A673 (cell line): ENCODE measurements around the gene RANGRF. TPM values are rescaled to one million over a fixed set of nuclear protein-coding genes. Genes with fewer than 3 reads are reported as not detected.

ENCODE experiments used
- BruUV-seq: library from RNA; stranded (reverse); fragments of 400-500 nt; replicated peaks from 2 replicates; lab custom pipeline; 2021; lab: Mats Ljungman, UMichigan
- CTCF ChIA-PET: fragments of 300-600 bp; sonication (Branson Sonifier 250); formaldehyde crosslinking; loops from one replicate; lab custom pipeline; 2022; ENCODE audit warnings: antibody characterized with exemption; lab: Charles Lee
- POLR2A ChIA-PET: fragments of 300-600 bp; sonication (Branson Sonifier 250); formaldehyde crosslinking; loops from one replicate; lab custom pipeline; 2022; ENCODE audit warnings: antibody characterized with exemption; ENCODE audit not compliant: low non-redundant PET; lab: Charles Lee
- DNase-seq: peaks from one replicate; pipeline ENCODE4 v3.0.0-alpha.2; 2015; ENCODE audit warnings: low spot score
- H3K27ac ChIP-seq: fragments of 200-600 bp; sonication (generic); 2 replicates; pipeline ENCODE4 v1.5.1; 2016; ENCODE audit warnings: mixed run types, low read depth, mild to moderate bottlenecking, mixed read lengths, antibody characterized with exemption, low read length; ENCODE audit not compliant: poor library complexity, severe bottlenecking
- H3K27me3 ChIP-seq: fragments of 200-600 bp; sonication (generic); replicated peaks from 2 replicates; pipeline ENCODE4 v1.6.1; 2017; ENCODE audit warnings: mixed run types, low read depth, mild to moderate bottlenecking, mixed read lengths, antibody characterized with exemption, low read length; ENCODE audit not compliant: insufficient read depth, poor library complexity
- H3K36me3 ChIP-seq: fragments of 200-600 bp; sonication (generic); 2 replicates; pipeline ENCODE4 v1.6.1; 2016; ENCODE audit warnings: mixed run types, mild to moderate bottlenecking, mixed read lengths, antibody characterized with exemption, low read length; ENCODE audit not compliant: insufficient read depth, poor library complexity, severe bottlenecking
- H3K4me1 ChIP-seq: fragments of 200-600 bp; sonication (generic); 2 replicates; pipeline ENCODE4 v1.6.1; 2017; ENCODE audit warnings: mixed run types, mild to moderate bottlenecking, mixed read lengths, antibody characterized with exemption, low read length; ENCODE audit not compliant: insufficient read depth, poor library complexity, severe bottlenecking
- H3K4me3 ChIP-seq: fragments of 200-600 bp; sonication (generic); 2 replicates; pipeline ENCODE4 v1.5.1; 2016; ENCODE audit warnings: low read depth, mixed run types, mild to moderate bottlenecking, mixed read lengths, low read length; ENCODE audit not compliant: poor library complexity, severe bottlenecking
- H3K9me3 ChIP-seq: fragments of 200-600 bp; sonication (generic); 2 replicates; pipeline ENCODE4 v1.6.1; 2016; ENCODE audit warnings: mixed run types, low read depth, mild to moderate bottlenecking, mixed read lengths, antibody characterized with exemption, low read length; ENCODE audit not compliant: poor library complexity, severe bottlenecking
- EZH2 ChIP-seq: fragments of 200-600 bp; sonication (generic); IDR thresholded peaks from 2 replicates; pipeline ENCODE4 v1.6.1; 2017; ENCODE audit warnings: borderline replicate concordance, low read depth, mild to moderate bottlenecking, mixed read lengths, antibody characterized with exemption, low read length; ENCODE audit not compliant: poor library complexity, severe bottlenecking
- intact Hi-C: fragments of 100-400 bp; cut with micrococcal nuclease; formaldehyde crosslinking; loops from one replicate; pipeline ENCODE4 v1.10.0; 2022; ENCODE audit not compliant: unreplicated experiment
- total RNA-seq: library from RNA; stranded (reverse); gene quantifications from 2 replicates; pipeline ENCODE4 v1.2.3, GENCODE V29; 2021
- TF ChIP-seq, protein P1 (sequence below): fragments of 300-800, 200-600 bp; sonication (generic); conservative IDR thresholded peaks from 2 replicates; pipeline ENCODE4 v1.5.1; 2017; ENCODE audit warnings: low read depth, mild to moderate bottlenecking, antibody characterized with exemption, low read length, moderate library complexity, mixed read lengths

The RANGRF gene
- total RNA-seq, 1 experiment from 2014 or later, result 26.8 TPM

DNA sequence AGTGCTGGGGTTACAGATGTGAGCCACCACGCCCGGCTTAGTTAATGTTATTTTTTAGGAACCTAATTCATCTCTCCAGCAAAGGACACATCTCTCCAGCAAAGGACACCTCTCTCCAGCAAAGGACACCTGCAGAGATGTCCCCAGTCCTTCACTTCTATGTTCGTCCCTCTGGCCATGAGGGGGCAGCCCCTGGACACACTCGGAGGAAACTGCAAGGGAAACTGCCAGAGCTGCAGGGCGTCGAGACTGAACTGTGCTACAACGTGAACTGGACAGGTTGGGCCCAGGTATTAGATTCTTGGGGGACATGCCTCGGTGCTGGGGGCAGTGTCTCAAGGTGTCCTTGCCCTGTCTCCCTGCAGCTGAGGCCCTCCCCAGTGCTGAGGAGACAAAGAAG, 34.7 kb upstream of the RANGRF start:
- no peaks in the 10 kb centered on the region for H3K27me3 ChIP-seq
- no peak for DNase-seq
- ChIA-PET CTCF (no interaction called here), POLR2A (no interaction called here)
- H3K36me3 ChIP-seq, result peaks cover 41% of the 10 kb centered on the region
- BruUV-seq, result no TSS peak
- TF ChIP-seq, protein P1, sequence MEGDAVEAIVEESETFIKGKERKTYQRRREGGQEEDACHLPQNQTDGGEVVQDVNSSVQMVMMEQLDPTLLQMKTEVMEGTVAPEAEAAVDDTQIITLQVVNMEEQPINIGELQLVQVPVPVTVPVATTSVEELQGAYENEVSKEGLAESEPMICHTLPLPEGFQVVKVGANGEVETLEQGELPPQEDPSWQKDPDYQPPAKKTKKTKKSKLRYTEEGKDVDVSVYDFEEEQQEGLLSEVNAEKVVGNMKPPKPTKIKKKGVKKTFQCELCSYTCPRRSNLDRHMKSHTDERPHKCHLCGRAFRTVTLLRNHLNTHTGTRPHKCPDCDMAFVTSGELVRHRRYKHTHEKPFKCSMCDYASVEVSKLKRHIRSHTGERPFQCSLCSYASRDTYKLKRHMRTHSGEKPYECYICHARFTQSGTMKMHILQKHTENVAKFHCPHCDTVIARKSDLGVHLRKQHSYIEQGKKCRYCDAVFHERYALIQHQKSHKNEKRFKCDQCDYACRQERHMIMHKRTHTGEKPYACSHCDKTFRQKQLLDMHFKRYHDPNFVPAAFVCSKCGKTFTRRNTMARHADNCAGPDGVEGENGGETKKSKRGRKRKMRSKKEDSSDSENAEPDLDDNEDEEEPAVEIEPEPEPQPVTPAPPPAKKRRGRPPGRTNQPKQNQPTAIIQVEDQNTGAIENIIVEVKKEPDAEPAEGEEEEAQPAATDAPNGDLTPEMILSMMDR, result no peak
- TF ChIP-seq EZH2, result no peak
- H3K9me3 ChIP-seq, result no peaks in the 10 kb centered on the region
- no peak overlapping the region for H3K27ac ChIP-seq
- H3K4me1 ChIP-seq, result peaks cover 10% of the 10 kb centered on the region
- intact Hi-C loops, result no loop called here
- no peak overlapping the region for H3K4me3 ChIP-seq

DNA sequence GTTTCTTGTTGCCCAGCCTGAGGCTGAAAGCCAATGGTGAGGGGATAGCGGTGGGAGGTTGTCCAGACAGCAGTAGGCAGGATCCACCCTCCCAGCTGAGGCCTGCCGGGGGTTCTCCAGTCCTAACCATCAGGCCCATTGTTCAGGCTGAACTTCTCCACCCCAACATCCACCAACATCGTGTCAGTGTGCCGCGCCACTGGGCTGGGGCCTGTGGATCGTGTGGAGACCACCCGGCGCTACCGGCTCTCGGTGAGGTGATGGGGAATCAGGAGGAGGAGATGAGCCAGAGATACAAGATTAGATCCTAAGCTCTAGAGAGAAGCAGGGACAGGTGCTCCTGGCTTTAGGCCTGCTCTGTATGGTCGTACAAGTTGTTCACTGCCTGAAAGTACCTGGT, 33.6 kb upstream of the RANGRF start:
- Histone ChIP-seq H3K4me1 (peaks cover 8% of the 10 kb centered on the region), H3K4me3 (no peak overlapping the region), H3K36me3 (peaks cover 49% of the 10 kb centered on the region), H3K9me3 (no peaks in the 10 kb centered on the region), H3K27ac (no peak overlapping the region), H3K27me3 (no peaks in the 10 kb centered on the region)
- intact Hi-C loops, result no loop called here
- DNase-seq, result no peak
- no TSS peak for BruUV-seq
- no peak for TF ChIP-seq EZH2
- TF ChIP-seq, protein P1, result no peak
- ChIA-PET POLR2A (no interaction called here), CTCF (no interaction called here)

DNA sequence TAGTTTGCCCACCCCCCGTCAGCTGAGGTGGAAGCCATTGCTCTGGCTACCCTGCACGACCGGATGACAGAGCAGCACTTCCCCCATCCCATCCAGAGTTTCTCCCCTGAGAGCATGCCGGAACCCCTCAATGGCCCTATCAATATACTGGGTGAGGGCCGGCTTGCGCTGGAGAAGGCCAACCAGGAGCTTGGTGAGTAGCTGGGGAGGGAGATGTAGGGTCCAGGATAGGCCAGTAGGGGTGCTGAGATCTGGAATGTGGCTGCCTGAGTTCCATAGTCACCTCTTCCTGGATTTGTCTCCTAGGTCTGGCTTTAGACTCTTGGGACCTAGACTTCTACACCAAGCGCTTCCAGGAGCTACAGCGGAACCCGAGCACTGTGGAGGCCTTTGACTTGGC, 33.0 kb upstream of the RANGRF start:
- H3K4me3 ChIP-seq, result no peak overlapping the region
- intact Hi-C loops, result no loop called here
- peaks cover 55% of the 10 kb centered on the region for H3K36me3 ChIP-seq
- H3K27ac ChIP-seq, result no peak overlapping the region
- no TSS peak for BruUV-seq
- H3K4me1 ChIP-seq, result peaks cover 2% of the 10 kb centered on the region
- ChIA-PET CTCF (no interaction called here), POLR2A (no interaction called here)
- no peaks in the 10 kb centered on the region for H3K27me3 ChIP-seq
- no peaks in the 10 kb centered on the region for H3K9me3 ChIP-seq
- TF ChIP-seq EZH2, result no peak
- TF ChIP-seq, protein P1, result no peak
- DNase-seq, result no peak
